H1 (cell line): Measurements from ENCODE around the gene PCGF6. TPM values are rescaled to one million over a fixed set of nuclear protein-coding genes. Genes with fewer than 3 reads are reported as not detected.

Experiments
- CTCF ChIA-PET: fragments of 300-600 bp; sonication (Branson Sonifier 250); formaldehyde crosslinking; loops from one replicate; lab custom pipeline; 2021; ENCODE audit not compliant: partially characterized antibody; lab: Charles Lee
- POLR2A ChIA-PET: fragments of 300-600 bp; sonication (Branson Sonifier 250); formaldehyde crosslinking; loops from one replicate; lab custom pipeline; 2021; ENCODE audit warnings: inconsistent platforms; ENCODE audit not compliant: partially characterized antibody; lab: Charles Lee
- DNase-seq, 2 experiments: peaks; one replicate each; pipeline versions ENCODE4 v3.0.0 to v3.0.0-alpha.2; 2010 to 2022; ENCODE audit warnings: low spot score in 2 of 2, low read depth in 1 of 2, mixed read lengths in 1 of 2
- FAIRE-seq: peaks from 2 replicates; lab custom pipeline; 2011; peaks lifted over from hg19 to GRCh38; lab: Jason Lieb, UNC
- H2AFZ ChIP-seq: 2 replicates; pipeline ENCODE4 v1.8.1; 2012; ENCODE audit warnings: low read length, inconsistent platforms
- H2AK5ac ChIP-seq: 2 replicates; pipeline ENCODE4 v1.6.1; 2013; ENCODE audit warnings: low read depth, low read length
- H2BK120ac ChIP-seq: replicated peaks from 2 replicates; pipeline ENCODE3; 2013; ENCODE audit warnings: low read depth, low read length, inconsistent platforms
- H2BK12ac ChIP-seq: 2 replicates; pipeline ENCODE4 v1.6.1; 2013; ENCODE audit warnings: low read depth, low read length
- H2BK15ac ChIP-seq: 2 replicates; pipeline ENCODE4 v1.6.1; 2013; ENCODE audit warnings: low read length
- H2BK20ac ChIP-seq: 2 replicates; pipeline ENCODE4 v1.6.1; 2013; ENCODE audit warnings: low read length
- H2BK5ac ChIP-seq: 2 replicates; pipeline ENCODE4 v1.6.1; 2013; ENCODE audit warnings: low read depth, low read length
- H3K14ac ChIP-seq: 2 replicates; pipeline ENCODE4 v1.6.1; 2013; ENCODE audit warnings: inconsistent platforms; ENCODE audit not compliant: insufficient read length
- H3K18ac ChIP-seq: 2 replicates; pipeline ENCODE4 v1.6.1; 2013; ENCODE audit warnings: low read length; ENCODE audit errors: extremely low read depth
- H3K23ac ChIP-seq: 2 replicates; pipeline ENCODE4 v1.6.1; 2013; ENCODE audit warnings: inconsistent platforms; ENCODE audit not compliant: insufficient read length
- H3K23me2 ChIP-seq: 2 replicates; pipeline ENCODE4 v1.6.1; 2013; ENCODE audit warnings: low read depth, low read length
- H3K27ac ChIP-seq: 2 replicates; pipeline ENCODE4 v1.6.1; 2011; ENCODE audit warnings: low read depth, low read length, inconsistent platforms
- H3K27me3 ChIP-seq, 4 experiments: replicated peaks in 1 of 4; 1 replicate in 1 of 4; 2 replicates in 3 of 4; pipeline versions ENCODE4 v1.6.1 to v1.8.1; 2011 to 2013; ENCODE audit warnings: low read length in 3 of 4, mild to moderate bottlenecking in 3 of 4, inconsistent platforms in 2 of 4, mixed read lengths in 2 of 4, moderate library complexity in 1 of 4; ENCODE audit not compliant: control insufficient read depth in 3 of 4, insufficient read depth in 3 of 4; ENCODE audit errors: extremely low read depth in 1 of 4
- H3K36me3 ChIP-seq, 4 experiments: 2 replicates each; pipeline versions ENCODE4 v1.6.1 to v1.8.1; 2011 to 2013; ENCODE audit warnings: mild to moderate bottlenecking in 4 of 4, low read length in 3 of 4, moderate library complexity in 2 of 4, control low read depth in 1 of 4, inconsistent platforms in 1 of 4; ENCODE audit not compliant: insufficient read depth in 4 of 4, control insufficient read depth in 2 of 4
- H3K4ac ChIP-seq: replicated peaks from 2 replicates; pipeline ENCODE3; 2013; ENCODE audit warnings: low read length, low read depth, mixed read lengths, inconsistent platforms; ENCODE audit not compliant: insufficient read length
- H3K4me1 ChIP-seq, 4 experiments: replicated peaks in 1 of 4; 1 replicate in 1 of 4; 2 replicates in 3 of 4; pipeline versions ENCODE4 v1.6.1 to v1.8.1; 2011 to 2013; ENCODE audit warnings: low read length in 3 of 4, inconsistent platforms in 2 of 4, mixed read lengths in 1 of 4; ENCODE audit not compliant: insufficient read depth in 4 of 4, control insufficient read depth in 3 of 4
- H3K4me2 ChIP-seq, 2 experiments: 2 replicates each; pipeline versions ENCODE4 v1.6.1 to v1.8.1; 2011 to 2013; ENCODE audit warnings: low read depth in 2 of 2, low read length in 2 of 2, control low read depth in 1 of 2, inconsistent platforms in 1 of 2, mild to moderate bottlenecking in 1 of 2; ENCODE audit not compliant: insufficient read depth in 1 of 2
- H3K4me3 ChIP-seq, 4 experiments: fragments of 200-600, 300-600 bp in 1 of 4; sonication (generic), shearing (Covaris generic), sonication (Bioruptor Twin) in 1 of 4; 2 replicates each; pipeline versions ENCODE4 v1.5.1 to v1.8.1; 2011 to 2016; ENCODE audit warnings: low read length in 4 of 4, low read depth in 3 of 4, control low read depth in 2 of 4, inconsistent platforms in 2 of 4, mild to moderate bottlenecking in 2 of 4, mixed read lengths in 1 of 4, moderate library complexity in 1 of 4; ENCODE audit not compliant: insufficient read depth in 2 of 4; ENCODE audit errors: extremely low read depth in 1 of 4
- H3K56ac ChIP-seq: replicated peaks from 2 replicates; pipeline ENCODE3; 2013; ENCODE audit warnings: low read depth, mild to moderate bottlenecking, mixed read lengths, low read length, inconsistent platforms; ENCODE audit not compliant: insufficient read length
- H3K79me1 ChIP-seq: 2 replicates; pipeline ENCODE4 v1.6.1; 2013; ENCODE audit warnings: low read depth, low read length, control low read depth
- H3K79me2 ChIP-seq, 2 experiments: 2 replicates each; pipeline versions ENCODE4 v1.6.1 to v1.8.1; 2012 to 2013; ENCODE audit warnings: low read length in 2 of 2, mild to moderate bottlenecking in 2 of 2, inconsistent platforms in 1 of 2; ENCODE audit not compliant: insufficient read depth in 2 of 2, control insufficient read depth in 1 of 2
- H3K9ac ChIP-seq, 4 experiments: replicated peaks in 1 of 4; 1 replicate in 1 of 4; 2 replicates in 3 of 4; pipeline versions ENCODE4 v1.6.1 to v1.8.1; 2011 to 2013; ENCODE audit warnings: low read depth in 3 of 4, low read length in 3 of 4, control low read depth in 2 of 4, mild to moderate bottlenecking in 2 of 4, moderate library complexity in 2 of 4, inconsistent platforms in 1 of 4; ENCODE audit errors: extremely low read depth in 1 of 4
- H3K9me3 ChIP-seq, 2 experiments: 2 replicates each; pipeline versions ENCODE4 v1.6.1 to v1.8.1; 2012 to 2013; ENCODE audit warnings: mild to moderate bottlenecking in 2 of 2, moderate library complexity in 2 of 2, control low read depth in 1 of 2, inconsistent platforms in 1 of 2, low read depth in 1 of 2, low read length in 1 of 2, mixed read lengths in 1 of 2; ENCODE audit not compliant: insufficient read depth in 2 of 2
- H4K20me1 ChIP-seq, 2 experiments: replicated peaks in 1 of 2; 2 replicates each; pipeline versions ENCODE3 to v1.8.1; 2011 to 2013; ENCODE audit warnings: inconsistent platforms in 2 of 2, low read length in 2 of 2, mild to moderate bottlenecking in 1 of 2; ENCODE audit not compliant: insufficient read depth in 2 of 2, control insufficient read depth in 1 of 2
- H4K5ac ChIP-seq: 2 replicates; pipeline ENCODE4 v1.6.1; 2013; ENCODE audit warnings: low read length, low read depth, mixed read lengths, inconsistent platforms; ENCODE audit not compliant: insufficient read length
- H4K8ac ChIP-seq: 2 replicates; pipeline ENCODE4 v1.8.0; 2013; ENCODE audit warnings: mild to moderate bottlenecking, moderate library complexity, low read length, inconsistent platforms; ENCODE audit not compliant: insufficient read depth; ENCODE audit errors: extremely low read depth
- H4K91ac ChIP-seq: replicated peaks from 2 replicates; pipeline ENCODE3; 2013; ENCODE audit warnings: low read length, mixed read lengths, inconsistent platforms; ENCODE audit not compliant: insufficient read length
- WGBS, 2 experiments: shearing (Covaris generic) in 1 of 2; methylation state at CpG; one replicate each; pipeline versions ENCODE4 v1.1.6 to v1.1.7; 2013 to 2015; ENCODE audit warnings: low lambda C conversion rate in 2 of 2, mixed read lengths in 2 of 2, inconsistent platforms in 1 of 2, low coverage in 1 of 2, missing lambda C conversion rate in 1 of 2; ENCODE audit not compliant: insufficient replicate concordance in 2 of 2, insufficient coverage in 1 of 2, insufficient read length in 1 of 2; ENCODE audit errors: extremely low coverage in 1 of 2, missing lambda C conversion rate in 1 of 2; 5-methylcytosine and 5-hydroxymethylcytosine counted together
- polyA plus RNA-seq, 7 experiments: library from polyadenylated mRNA; depleted of rRNA in 3 of 7; stranded (reverse) in 5 of 7; unstranded in 2 of 7; fragments of >200 nt in 5 of 7; fragments of 200-250 nt in 2 of 7; gene quantifications; 1 replicate in 5 of 7; 2 replicates in 1 of 7; 4 replicates in 1 of 7; pipeline versions ENCODE4 v1.2.1 to v1.2.3, GENCODE V29; 2011 to 2013; ENCODE audit warnings: missing spikeins in 2 of 7, mixed read lengths in 2 of 7
- total RNA-seq: library from RNA; stranded (reverse); fragmentation: NEBNext Ultra II Directional; extraction: Animal tissue kit (Norgen Biotek cat#: 25700); gene quantifications from 2 replicates; pipeline ENCODE4 v1.2.1, GENCODE V29; 2021

The PCGF6 gene
- total and polyA plus RNA-seq, 2 of the 8 experiments (the other 6 are each of a cell fraction or from before 2014, with no cell fraction given), result 6.9 to 18.6 TPM

- no peak overlapping the region for H2BK15ac ChIP-seq
- H3K4me2 ChIP-seq, result no peak overlapping the region
- no peaks in the 10 kb centered on the region for H3K9me3 ChIP-seq
- H3K18ac ChIP-seq, result no peak overlapping the region
- H2BK120ac ChIP-seq, result no peak overlapping the region
- no peaks in the 10 kb centered on the region for H3K79me2 ChIP-seq
- H4K20me1 ChIP-seq, result no peaks in the 10 kb centered on the region
- peaks cover 0 to 2% (median 0%) of the 10 kb centered on the region in 4 experiments; a peak in 1 of 8 replicates for H3K36me3 ChIP-seq
- no peaks in the 10 kb centered on the region for H3K4me1 ChIP-seq
- no peak overlapping the region for H4K5ac ChIP-seq
- WGBS, 2 experiments, result 92% methylated on average over 4 of the region's 4 CpGs; no CpG with 5 or more reads in 1 of the 2 experiments
- H3K14ac ChIP-seq, result no peak overlapping the region
- ChIA-PET POLR2A (no interaction called here), CTCF (no interaction called here)
- H2BK5ac ChIP-seq, result no peak overlapping the region
- no peak overlapping the region for H4K8ac ChIP-seq
- no peak overlapping the region for H3K23ac ChIP-seq
- no peak overlapping the region for H3K4me3 ChIP-seq
- no peaks in the 10 kb centered on the region for H3K27me3 ChIP-seq
- H2BK12ac ChIP-seq, result no peak overlapping the region
- no peak overlapping the region for H2BK20ac ChIP-seq
- H3K4ac ChIP-seq, result no peak overlapping the region
- H3K9ac ChIP-seq, result no peak overlapping the region
- no peak overlapping the region for H3K27ac ChIP-seq
- FAIRE-seq (no peak), DNase-seq (no peak)
- no peak overlapping the region for H3K56ac ChIP-seq
- H2AFZ ChIP-seq, result no peak overlapping the region
- H2AK5ac ChIP-seq, result no peak overlapping the region
- no peaks in the 10 kb centered on the region for H3K23me2 ChIP-seq
- H3K79me1 ChIP-seq, result no peaks in the 10 kb centered on the region
- H4K91ac ChIP-seq, result no peak overlapping the region
Measured at GRCh38 chr10:103291588-103291987, 59.4 kb downstream of the PCGF6 start.
